Right ventricle myocardium superior (tissue), 1 donor: Measurements from ENCODE around the gene MTPN. TPM values are rescaled to one million over a fixed set of nuclear protein-coding genes. Genes with fewer than 3 reads are reported as not detected.
A peak's percentile ranks its signal among the peaks of the same experiment; 100 is the strongest.

ENCODE experiments used
- ATAC-seq: fragments of 200-7000 bp; cut with Tn5 transposase; one replicate; pipeline ENCODE4 v1.9.1; 2020; ENCODE audit warnings: mild to moderate bottlenecking; ENCODE audit not compliant: poor library complexity
- DNase-seq: peaks from one replicate; pipeline ENCODE4 v3.0.0-alpha.2; 2020
- intact Hi-C: fragments of 100-400 bp; cut with DNase I; formaldehyde crosslinking; loops from one replicate; pipeline ENCODE4 v1.11.2; 2022
- total RNA-seq: library from RNA; stranded (reverse); fragmentation: NEBNext Ultra II Directional; extraction: Animal tissue kit (Norgen Biotek cat#: 25700); gene quantifications from one replicate; pipeline ENCODE4 v1.2.1, GENCODE V29; 2021
- donor health status: DM: no; HTN: yes; CAD: no; lungs with severe emphysema.

The MTPN gene
- total RNA-seq, 1 donor from 2014 or later = 54.9 TPM

GRCh38 chr7:135993950-135994349 is 16.8 kb upstream of the MTPN start:
- no peak for ATAC-seq
- no peak for DNase-seq
- intact Hi-C loops = no loop called here

GRCh38 chr7:135991906-135992305 is 14.7 kb upstream of the MTPN start:
- DNase-seq = no peak
- ATAC-seq = no peak
- intact Hi-C loops = no loop called here

- DNase-seq = no peak
- intact Hi-C loops = no loop called here
- ATAC-seq = no peak
Measured at GRCh38 chr7:135991322-135991721, 14.2 kb upstream of the MTPN start.

GRCh38 chr7:135990258-135990657 is 13.1 kb upstream of the MTPN start:
- ATAC-seq (no peak), DNase-seq (no peak)
- intact Hi-C loops = no loop called here

- intact Hi-C loops = no loop called here
- ATAC-seq = no peak
- no peak for DNase-seq
Measured at GRCh38 chr7:135981958-135982646, 4.9 kb upstream of the MTPN start.

GRCh38 chr7:135980665-135981180 is 3.6 kb upstream of the MTPN start:
- ATAC-seq (no peak), DNase-seq (no peak)
- intact Hi-C loops = no loop called here

GRCh38 chr7:135980012-135980551 is 2.9 kb upstream of the MTPN start:
- intact Hi-C loops = no loop called here
- no peak for DNase-seq
- no peak for ATAC-seq

- no peak for DNase-seq
- intact Hi-C loops = no loop called here
- ATAC-seq = no peak
Measured at GRCh38 chr7:135979471-135980011, 2.4 kb upstream of the MTPN start.

GRCh38 chr7:135978624-135979023 is 1.5 kb upstream of the MTPN start:
- ATAC-seq = no peak
- intact Hi-C loops = no loop called here

GRCh38 chr7:135977742-135978066 is 545 bp upstream of the MTPN start:
- DNase-seq = no peak
- ATAC-seq = no peak
- intact Hi-C loops = no loop called here

More at GRCh38 chr7:135978624-135979023, 1.5 kb upstream of the MTPN start:
- DNase-seq = no peak

GRCh38 chr7:135976312-135977006 is 700 bp downstream of the MTPN start:
- ATAC-seq = peak; percentile 4
- DNase-seq = no peak

GRCh38 chr7:135975166-135975565 is 2.0 kb downstream of the MTPN start:
- intact Hi-C loops = no loop called here
- ATAC-seq (no peak), DNase-seq (no peak)

More at GRCh38 chr7:135976312-135977006, 700 bp downstream of the MTPN start:
- intact Hi-C loops = no loop called here

- DNase-seq = no peak
- intact Hi-C loops = no loop called here
- no peak for ATAC-seq
Measured at GRCh38 chr7:135974667-135975066, 2.5 kb downstream of the MTPN start.

GRCh38 chr7:135971366-135971725 is 5.8 kb downstream of the MTPN start:
- ATAC-seq (no peak), DNase-seq (no peak)
- intact Hi-C loops = no loop called here

- no peak for DNase-seq
- intact Hi-C loops = no loop called here
- no peak for ATAC-seq
Measured at GRCh38 chr7:135970682-135971365, 6.3 kb downstream of the MTPN start.

- DNase-seq = no peak
- intact Hi-C loops = no loop called here
- no peak for ATAC-seq
Measured at GRCh38 chr7:135970045-135970444, 7.1 kb downstream of the MTPN start.

GRCh38 chr7:135966341-135967043 is 10.7 kb downstream of the MTPN start:
- no peak for DNase-seq
- intact Hi-C loops = no loop called here
- ATAC-seq = no peak

- ATAC-seq (peak; percentile 62), DNase-seq (no peak)
- intact Hi-C loops = no loop called here
Measured at GRCh38 chr7:135965602-135966001, 11.6 kb downstream of the MTPN start.

- ATAC-seq (peak; percentile 13), DNase-seq (no peak)
- intact Hi-C loops = no loop called here
Measured at GRCh38 chr7:135964791-135965190, 12.4 kb downstream of the MTPN start.
